ENCODE results near the gene PPP1R36. TPM values are rescaled to one million over a fixed set of nuclear protein-coding genes. Genes with fewer than 3 reads are reported as not detected.

PPP1R36 gene
- total RNA-seq, 1 experiment from 2014 or later, result 0.34 TPM

GRCh38 chr14:64602826-64603225 lies 53.1 kb downstream of the PPP1R36 start:
- Histone ChIP-seq H3K4me1 (ENCODE audit: insufficient read depth, low read length, poor library complexity, severe bottlenecking) (no peaks in the 10 kb centered on the region), H3K4me3 (ENCODE audit: low read depth, low read length, poor library complexity, severe bottlenecking) (no peak overlapping the region), H3K9me3 (ENCODE audit: low read depth, low read length, poor library complexity, severe bottlenecking) (no peaks in the 10 kb centered on the region), H3K36me3 (ENCODE audit: insufficient read depth, low read length, poor library complexity, severe bottlenecking) (no peaks in the 10 kb centered on the region), H3K27me3 (replicated peaks; ENCODE audit: insufficient read depth, low read depth, low read length, poor library complexity) (no peaks in the 10 kb centered on the region), H3K27ac (ENCODE audit: low read depth, low read length, poor library complexity, severe bottlenecking) (no peak overlapping the region)
- no TSS peak for BruUV-seq (replicated peaks)
- ChIA-PET CTCF (no interaction called here), POLR2A (ENCODE audit: low non-redundant PET) (no interaction called here)
- DNase-seq (ENCODE audit: low spot score), result no peak
- intact Hi-C loops (cut with micrococcal nuclease; ENCODE audit: unreplicated experiment), result no loop called here
- TF ChIP-seq EZH2 (IDR thresholded peaks at IDR 0.05; ENCODE audit: borderline replicate concordance, low read depth, low read length, poor library complexity, severe bottlenecking) (no peak), CTCF (conservative IDR thresholded peaks at IDR 0.05; ENCODE audit: low read depth, low read length) (no peak)

- no peak overlapping the region for H3K4me3 ChIP-seq (ENCODE audit: low read depth, low read length, poor library complexity, severe bottlenecking)
- ChIA-PET CTCF (no interaction called here), POLR2A (ENCODE audit: low non-redundant PET) (no interaction called here)
- BruUV-seq (replicated peaks), result no TSS peak
- no peaks in the 10 kb centered on the region for H3K4me1 ChIP-seq (ENCODE audit: insufficient read depth, low read length, poor library complexity, severe bottlenecking)
- H3K27me3 ChIP-seq (replicated peaks; ENCODE audit: insufficient read depth, low read depth, low read length, poor library complexity), result no peaks in the 10 kb centered on the region
- DNase-seq (ENCODE audit: low spot score), result no peak
- no peak for TF ChIP-seq CTCF (conservative IDR thresholded peaks at IDR 0.05; ENCODE audit: low read depth, low read length)
- no peak for TF ChIP-seq EZH2 (IDR thresholded peaks at IDR 0.05; ENCODE audit: borderline replicate concordance, low read depth, low read length, poor library complexity, severe bottlenecking)
- no peak overlapping the region for H3K27ac ChIP-seq (ENCODE audit: low read depth, low read length, poor library complexity, severe bottlenecking)
- intact Hi-C loops (cut with micrococcal nuclease; ENCODE audit: unreplicated experiment), result no loop called here
- H3K36me3 ChIP-seq (ENCODE audit: insufficient read depth, low read length, poor library complexity, severe bottlenecking), result no peaks in the 10 kb centered on the region
- H3K9me3 ChIP-seq (ENCODE audit: low read depth, low read length, poor library complexity, severe bottlenecking), result no peaks in the 10 kb centered on the region
Measured at GRCh38 chr14:64604001-64604400, 54.2 kb downstream of the PPP1R36 start.

DNA sequence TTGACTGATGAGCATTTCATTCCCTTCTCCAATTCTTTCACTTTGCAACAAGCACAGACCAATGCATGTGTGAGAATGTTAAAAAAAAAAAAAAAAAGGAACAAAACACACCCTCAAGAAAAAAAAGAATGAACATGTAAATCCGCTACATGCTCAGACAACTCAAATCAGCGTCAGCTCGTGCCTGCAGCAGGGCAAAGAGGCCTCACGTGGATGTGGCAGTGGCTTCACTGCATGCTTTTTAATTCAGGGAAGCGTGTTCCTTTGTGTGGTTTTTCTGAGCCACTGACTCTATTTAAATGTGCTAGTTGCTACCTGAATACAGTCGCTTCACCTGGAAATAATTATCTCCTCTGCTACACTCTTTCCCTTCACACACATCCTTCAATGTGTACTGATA lies 55.1 kb downstream of the PPP1R36 start:
- ChIA-PET POLR2A (ENCODE audit: low non-redundant PET) (no interaction called here), CTCF (no interaction called here)
- no peak for TF ChIP-seq CTCF (conservative IDR thresholded peaks at IDR 0.05; ENCODE audit: low read depth, low read length)
- no peak for TF ChIP-seq EZH2 (IDR thresholded peaks at IDR 0.05; ENCODE audit: borderline replicate concordance, low read depth, low read length, poor library complexity, severe bottlenecking)
- Histone ChIP-seq H3K4me1 (ENCODE audit: insufficient read depth, low read length, poor library complexity, severe bottlenecking) (no peaks in the 10 kb centered on the region), H3K36me3 (ENCODE audit: insufficient read depth, low read length, poor library complexity, severe bottlenecking) (no peaks in the 10 kb centered on the region), H3K27ac (ENCODE audit: low read depth, low read length, poor library complexity, severe bottlenecking) (no peak overlapping the region), H3K27me3 (replicated peaks; ENCODE audit: insufficient read depth, low read depth, low read length, poor library complexity) (no peaks in the 10 kb centered on the region), H3K4me3 (ENCODE audit: low read depth, low read length, poor library complexity, severe bottlenecking) (no peak overlapping the region), H3K9me3 (ENCODE audit: low read depth, low read length, poor library complexity, severe bottlenecking) (no peaks in the 10 kb centered on the region)
- no TSS peak for BruUV-seq (replicated peaks)
- intact Hi-C loops (cut with micrococcal nuclease; ENCODE audit: unreplicated experiment), result no loop called here
- DNase-seq (ENCODE audit: low spot score), result no peak

All from A673 (cell line).